Left ventricle myocardium inferior (tissue), 1 donor: ENCODE measurements around the gene MAGI1. TPM values are rescaled to one million over a fixed set of nuclear protein-coding genes. Genes with fewer than 3 reads are reported as not detected.
A peak's percentile ranks its signal among the peaks of the same experiment; 100 is the strongest.

Experiments
- DNase-seq: peaks from one replicate; pipeline ENCODE4 v3.0.0-alpha.2; 2020
- H3K27ac ChIP-seq: fragments of 200-600 bp; replicated peaks from 2 replicates; pipeline ENCODE4 v1.8.0; 2021
- H3K27me3 ChIP-seq: fragments of 200-600 bp; 2 replicates; pipeline ENCODE4 v1.8.0; 2021; ENCODE audit warnings: low read depth
- H3K36me3 ChIP-seq: fragments of 200-600 bp; 2 replicates; pipeline ENCODE4 v1.8.0; 2021
- H3K4me1 ChIP-seq: fragments of 200-600 bp; 2 replicates; pipeline ENCODE4 v1.8.0; 2021
- H3K4me3 ChIP-seq: fragments of 200-600 bp; 2 replicates; pipeline ENCODE4 v1.8.0; 2021; ENCODE audit warnings: mild to moderate bottlenecking, moderate library complexity
- H3K9me3 ChIP-seq: fragments of 200-600 bp; replicated peaks from 2 replicates; pipeline ENCODE4 v1.8.0; 2021
- CTCF ChIP-seq: fragments of 200-600 bp; IDR thresholded peaks from 2 replicates; pipeline ENCODE4 v1.8.0; 2021; ENCODE audit warnings: antibody characterized with exemption, mild to moderate bottlenecking, borderline replicate concordance
- intact Hi-C: fragments of 100-400 bp; cut with micrococcal nuclease; formaldehyde crosslinking; loops from one replicate; pipeline ENCODE4 v1.11.0; 2022
- total RNA-seq: library from RNA; stranded (reverse); fragmentation: NEBNext Ultra II Directional; extraction: Animal tissue kit (Norgen Biotek cat#: 25700); gene quantifications from one replicate; pipeline ENCODE4 v1.2.1, GENCODE V29; 2021
- donor health status: DM: no; HTN: yes; CAD: no; lungs with severe emphysema.

The MAGI1 gene
- total RNA-seq, 1 donor from 2014 or later, result 36.6 TPM

GRCh38 chr3:65339192-65339740, 699.5 kb downstream of the MAGI1 start:
- H3K9me3 ChIP-seq, result no peaks in the 10 kb centered on the region
- no peak overlapping the region for H3K4me3 ChIP-seq
- peaks cover 12% of the 10 kb centered on the region for H3K4me1 ChIP-seq
- intact Hi-C loops, result loop anchor here (10.0 kb wide), 1 partner anchor 804 kb away; no protein-coding TSS in a partner anchor
- no peak for DNase-seq
- no peak overlapping the region for H3K27ac ChIP-seq
- H3K36me3 ChIP-seq, result no peaks in the 10 kb centered on the region
- no peaks in the 10 kb centered on the region for H3K27me3 ChIP-seq
- TF ChIP-seq CTCF, result no peak

- Histone ChIP-seq H3K9me3 (no peaks in the 10 kb centered on the region), H3K36me3 (no peaks in the 10 kb centered on the region), H3K27me3 (no peaks in the 10 kb centered on the region), H3K27ac (no peak overlapping the region), H3K4me3 (no peak overlapping the region), H3K4me1 (peaks cover 19% of the 10 kb centered on the region)
- intact Hi-C loops, result loop anchor here (10.0 kb wide), 1 partner anchor 804 kb away; no protein-coding TSS in a partner anchor
- TF ChIP-seq CTCF, result no peak
- no peak for DNase-seq
Measured at GRCh38 chr3:65338571-65338970, 700.1 kb downstream of the MAGI1 start.

GRCh38 chr3:65335587-65335986, 703.1 kb downstream of the MAGI1 start:
- no peak for TF ChIP-seq CTCF
- DNase-seq, result no peak
- Histone ChIP-seq H3K9me3 (no peaks in the 10 kb centered on the region), H3K4me3 (no peak overlapping the region), H3K4me1 (peaks cover 21% of the 10 kb centered on the region), H3K36me3 (no peaks in the 10 kb centered on the region), H3K27ac (no peak overlapping the region), H3K27me3 (no peaks in the 10 kb centered on the region)
- intact Hi-C loops, result loop anchor here (10.0 kb wide), 1 partner anchor 801 kb away; no protein-coding TSS in a partner anchor

- DNase-seq, result no peak
- no peak overlapping the region for H3K4me3 ChIP-seq
- no peaks in the 10 kb centered on the region for H3K9me3 ChIP-seq
- H3K27me3 ChIP-seq, result no peaks in the 10 kb centered on the region
- H3K4me1 ChIP-seq, result peaks cover 21% of the 10 kb centered on the region
- intact Hi-C loops, result loop anchor here (10.0 kb wide), 1 partner anchor 799 kb away; no protein-coding TSS in a partner anchor
- TF ChIP-seq CTCF, result peak; percentile 43
- no peaks in the 10 kb centered on the region for H3K36me3 ChIP-seq
- H3K27ac ChIP-seq, result peak overlapping the region; percentile 43
Measured at GRCh38 chr3:65334045-65334665, 704.6 kb downstream of the MAGI1 start.

- Histone ChIP-seq H3K27ac (no peak overlapping the region), H3K4me3 (no peak overlapping the region), H3K27me3 (no peaks in the 10 kb centered on the region), H3K4me1 (peaks cover 21% of the 10 kb centered on the region), H3K9me3 (no peaks in the 10 kb centered on the region), H3K36me3 (no peaks in the 10 kb centered on the region)
- no peak for TF ChIP-seq CTCF
- DNase-seq, result no peak
- intact Hi-C loops, result loop anchor here (10.0 kb wide), 1 partner anchor 797 kb away; no protein-coding TSS in a partner anchor
Measured at GRCh38 chr3:65331730-65332129, 707.0 kb downstream of the MAGI1 start.
